Measurements from ENCODE around the gene CRB2. TPM values are rescaled to one million over a fixed set of nuclear protein-coding genes. Genes with fewer than 3 reads are reported as not detected.

CRB2 gene
- total RNA-seq, 2 experiments from 2014 or later, result not detected

GRCh38 chr9:123373447-123373923 is 17.5 kb downstream of the CRB2 start:
- Mint-ChIP-seq H3K36me3 (ENCODE audit: low read depth) (no peaks in the 10 kb centered on the region), H3K4me1 (ENCODE audit: low read depth) (no peaks in the 10 kb centered on the region), H3K9me3 (no peaks in the 10 kb centered on the region), H3K4me3 (no peak overlapping the region), H3K27me3 (peaks cover 42% of the 10 kb centered on the region), H3K27ac (no peak overlapping the region)
- peaks cover 9% of the 10 kb centered on the region for H3K4me1 ChIP-seq (ENCODE audit: insufficient read depth, low read length)
- no peak overlapping the region for H3K27ac ChIP-seq (ENCODE audit: low read depth in 1 of 2, low read length in 2 of 2)
- H3K4me3 ChIP-seq (ENCODE audit: low read length), result no peak overlapping the region
- H3K36me3 ChIP-seq (ENCODE audit: insufficient read depth, low read length), result no peaks in the 10 kb centered on the region
- ATAC-seq (ENCODE audit: poor library complexity) (no peak), DNase-seq (no peak)
- no peaks in the 10 kb centered on the region for H3K9me3 ChIP-seq (ENCODE audit: control insufficient read depth in 1 of 2, insufficient read depth in 1 of 2, low read length in 2 of 2)
- TF ChIP-seq, protein P1, sequence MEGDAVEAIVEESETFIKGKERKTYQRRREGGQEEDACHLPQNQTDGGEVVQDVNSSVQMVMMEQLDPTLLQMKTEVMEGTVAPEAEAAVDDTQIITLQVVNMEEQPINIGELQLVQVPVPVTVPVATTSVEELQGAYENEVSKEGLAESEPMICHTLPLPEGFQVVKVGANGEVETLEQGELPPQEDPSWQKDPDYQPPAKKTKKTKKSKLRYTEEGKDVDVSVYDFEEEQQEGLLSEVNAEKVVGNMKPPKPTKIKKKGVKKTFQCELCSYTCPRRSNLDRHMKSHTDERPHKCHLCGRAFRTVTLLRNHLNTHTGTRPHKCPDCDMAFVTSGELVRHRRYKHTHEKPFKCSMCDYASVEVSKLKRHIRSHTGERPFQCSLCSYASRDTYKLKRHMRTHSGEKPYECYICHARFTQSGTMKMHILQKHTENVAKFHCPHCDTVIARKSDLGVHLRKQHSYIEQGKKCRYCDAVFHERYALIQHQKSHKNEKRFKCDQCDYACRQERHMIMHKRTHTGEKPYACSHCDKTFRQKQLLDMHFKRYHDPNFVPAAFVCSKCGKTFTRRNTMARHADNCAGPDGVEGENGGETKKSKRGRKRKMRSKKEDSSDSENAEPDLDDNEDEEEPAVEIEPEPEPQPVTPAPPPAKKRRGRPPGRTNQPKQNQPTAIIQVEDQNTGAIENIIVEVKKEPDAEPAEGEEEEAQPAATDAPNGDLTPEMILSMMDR (IDR thresholded peaks at IDR 0.05), result no peak
- intact Hi-C loops (cut with DNase I, micrococcal nuclease), result no loop called here
- H3K27me3 ChIP-seq (ENCODE audit: control insufficient read depth in 1 of 2, insufficient read depth in 2 of 2, low read length in 2 of 2), result peaks cover 30 to 35% of the 10 kb centered on the region in 2 experiments
- ChIA-PET CTCF (no interaction called here), POLR2A (no interaction called here)

GRCh38 chr9:123373946-123374345 is 17.9 kb downstream of the CRB2 start:
- Mint-ChIP-seq H3K4me1 (ENCODE audit: low read depth) (no peaks in the 10 kb centered on the region), H3K36me3 (ENCODE audit: low read depth) (no peaks in the 10 kb centered on the region), H3K4me3 (no peak overlapping the region), H3K27me3 (peaks cover 40% of the 10 kb centered on the region), H3K27ac (no peak overlapping the region), H3K9me3 (no peaks in the 10 kb centered on the region)
- Histone ChIP-seq H3K27ac (ENCODE audit: low read depth in 1 of 2, low read length in 2 of 2) (no peak overlapping the region), H3K4me3 (ENCODE audit: low read length) (no peak overlapping the region), H3K9me3 (ENCODE audit: control insufficient read depth in 1 of 2, insufficient read depth in 1 of 2, low read length in 2 of 2) (no peaks in the 10 kb centered on the region), H3K4me1 (ENCODE audit: insufficient read depth, low read length) (peaks cover 9% of the 10 kb centered on the region), H3K27me3 (ENCODE audit: control insufficient read depth in 1 of 2, insufficient read depth in 2 of 2, low read length in 2 of 2) (peaks cover 30 to 35% of the 10 kb centered on the region in 2 experiments), H3K36me3 (ENCODE audit: insufficient read depth, low read length) (no peaks in the 10 kb centered on the region)
- ATAC-seq (ENCODE audit: poor library complexity) (no peak), DNase-seq (no peak)
- ChIA-PET CTCF (no interaction called here), POLR2A (no interaction called here)
- intact Hi-C loops (cut with DNase I, micrococcal nuclease), result no loop called here
- TF ChIP-seq, protein P1 (IDR thresholded peaks at IDR 0.05), result no peak

- ATAC-seq (ENCODE audit: poor library complexity), result no peak
Measured at GRCh38 chr9:123375469-123376132, 19.6 kb downstream of the CRB2 start.

More at GRCh38 chr9:123375469-123376132, 19.6 kb downstream of the CRB2 start:
- no peak overlapping the region for H3K27ac Mint-ChIP-seq
- intact Hi-C loops (cut with DNase I, micrococcal nuclease), result no loop called here
- ChIA-PET POLR2A (no interaction called here), CTCF (no interaction called here)
- DNase-seq, result no peak
- no peaks in the 10 kb centered on the region for H3K9me3 Mint-ChIP-seq
- Histone ChIP-seq H3K4me1 (ENCODE audit: insufficient read depth, low read length) (peaks cover 9% of the 10 kb centered on the region), H3K4me3 (ENCODE audit: low read length) (no peak overlapping the region), H3K36me3 (ENCODE audit: insufficient read depth, low read length) (no peaks in the 10 kb centered on the region), H3K27ac (ENCODE audit: low read depth in 1 of 2, low read length in 2 of 2) (no peak overlapping the region), H3K27me3 (ENCODE audit: control insufficient read depth in 1 of 2, insufficient read depth in 2 of 2, low read length in 2 of 2) (peaks cover 28 to 35% of the 10 kb centered on the region in 2 experiments), H3K9me3 (ENCODE audit: control insufficient read depth in 1 of 2, insufficient read depth in 1 of 2, low read length in 2 of 2) (no peaks in the 10 kb centered on the region)
- H3K4me1 Mint-ChIP-seq (ENCODE audit: low read depth), result no peaks in the 10 kb centered on the region
- peaks cover under 1% of the 10 kb centered on the region for H3K36me3 Mint-ChIP-seq (ENCODE audit: low read depth)
- H3K4me3 Mint-ChIP-seq, result no peak overlapping the region
- TF ChIP-seq, protein P1 (IDR thresholded peaks at IDR 0.05), result no peak
- H3K27me3 Mint-ChIP-seq, result peaks cover 31% of the 10 kb centered on the region
